HepG2 (cell line): Measurements from ENCODE around the gene ACADVL. TPM values are rescaled to one million over a fixed set of nuclear protein-coding genes. Genes with fewer than 3 reads are reported as not detected.

ENCODE experiments used
- DMAP1 ChIP-seq: IDR thresholded peaks from 2 replicates; pipeline ENCODE4 v1.6.1; 2016
- EEA1 ChIP-seq: sonication (generic); formaldehyde crosslinking; IDR thresholded peaks from 2 replicates; pipeline ENCODE4 v1.5.1; 2020; ENCODE audit warnings: mild to moderate bottlenecking, missing genetic modification reagents, borderline replicate concordance
- FOXC1 ChIP-seq: sonication (generic); formaldehyde crosslinking; IDR thresholded peaks from 2 replicates; pipeline ENCODE4 v1.8.0; 2022; ENCODE audit warnings: mild to moderate bottlenecking, missing genetic modification reagents, borderline replicate concordance
- GATAD1 ChIP-seq: IDR thresholded peaks from 2 replicates; pipeline ENCODE4 v1.6.1; 2016; ENCODE audit warnings: missing genetic modification reagents, missing compliant biosample characterization
- JARID2 ChIP-seq: sonication (generic); formaldehyde crosslinking; IDR thresholded peaks from 2 replicates; pipeline ENCODE4 v1.8.1; 2023; ENCODE audit warnings: missing genetic modification reagents, inconsistent platforms; ENCODE audit not compliant: insufficient replicate concordance
- JUN ChIP-seq: sonication (generic); formaldehyde crosslinking; IDR thresholded peaks from 2 replicates; pipeline ENCODE4 v1.4.0; 2020; ENCODE audit warnings: mild to moderate bottlenecking, missing genetic modification reagents
- LCORL ChIP-seq, 2 experiments: fragments of 450-650 bp in 1 of 2; sonication (generic) in 1 of 2; formaldehyde crosslinking in 1 of 2; IDR thresholded peaks; 2 replicates each; pipeline versions ENCODE4 v1.5.0 to v1.6.1; 2017 to 2020; ENCODE audit warnings: antibody characterized with exemption in 1 of 2, missing genetic modification reagents in 1 of 2
- MAZ ChIP-seq, 2 experiments: sonication (generic) in 1 of 2; formaldehyde crosslinking in 1 of 2; IDR thresholded peaks; 2 replicates each; pipeline versions ENCODE4 v1.5.0 to v1.6.1; 2012 to 2020; ENCODE audit warnings: low read depth in 2 of 2, mild to moderate bottlenecking in 2 of 2, borderline replicate concordance in 1 of 2, improper control_type of control experiment in 1 of 2, low read length in 1 of 2, missing genetic modification reagents in 1 of 2, moderate library complexity in 1 of 2
- MED8 ChIP-seq: sonication (generic); formaldehyde crosslinking; IDR thresholded peaks from 2 replicates; pipeline ENCODE4 v1.8.1; 2023; ENCODE audit warnings: mild to moderate bottlenecking, missing genetic modification reagents; ENCODE audit not compliant: insufficient replicate concordance
- NBN ChIP-seq: fragments of 450-650 bp; conservative IDR thresholded peaks from 2 replicates; pipeline ENCODE4 v1.6.1; 2017
- NFE2 ChIP-seq: sonication (generic); formaldehyde crosslinking; IDR thresholded peaks from 2 replicates; pipeline ENCODE4 v1.4.0; 2020; ENCODE audit warnings: missing genetic modification reagents
- NFE2L1 ChIP-seq: sonication (generic); formaldehyde crosslinking; IDR thresholded peaks from 2 replicates; pipeline ENCODE4 v1.4.0; 2020; ENCODE audit warnings: missing genetic modification reagents, mild to moderate bottlenecking, borderline replicate concordance
- NR0B2 ChIP-seq: sonication (generic); formaldehyde crosslinking; IDR thresholded peaks from 2 replicates; pipeline ENCODE4 v1.4.0; 2020; ENCODE audit warnings: mild to moderate bottlenecking, missing genetic modification reagents
- NR3C1 ChIP-seq: sonication (generic); formaldehyde crosslinking; IDR thresholded peaks from 2 replicates; pipeline ENCODE4 v1.4.0; 2020; ENCODE audit warnings: missing genetic modification reagents
- RARA ChIP-seq: IDR thresholded peaks from 2 replicates; pipeline ENCODE4 v1.6.1; 2016; ENCODE audit warnings: missing genetic modification reagents, missing compliant biosample characterization
- RXRB ChIP-seq: IDR thresholded peaks from 2 replicates; pipeline ENCODE4 v1.6.1; 2016; ENCODE audit warnings: borderline replicate concordance, missing genetic modification reagents, missing compliant biosample characterization
- SMAD3 ChIP-seq: sonication (generic); formaldehyde crosslinking; IDR thresholded peaks from 2 replicates; pipeline ENCODE4 v1.4.0; 2020; ENCODE audit warnings: missing genetic modification reagents
- SMC3 ChIP-seq: IDR thresholded peaks from 2 replicates; pipeline ENCODE4 v1.6.1; 2011; ENCODE audit warnings: low read length, improper control_type of control experiment
- TRAFD1 ChIP-seq: sonication (generic); formaldehyde crosslinking; IDR thresholded peaks from 2 replicates; pipeline ENCODE4 v1.5.1; 2020; ENCODE audit warnings: missing genetic modification reagents, mild to moderate bottlenecking, borderline replicate concordance
- ZBTB38 ChIP-seq: sonication (generic); formaldehyde crosslinking; IDR thresholded peaks from 2 replicates; pipeline ENCODE4 v1.5.1; 2020; ENCODE audit warnings: mild to moderate bottlenecking, missing genetic modification reagents
- ZFYVE20 ChIP-seq: sonication (generic); formaldehyde crosslinking; IDR thresholded peaks from 2 replicates; pipeline ENCODE4 v1.8.0; 2023; ENCODE audit warnings: low read depth, mild to moderate bottlenecking, moderate library complexity, missing genetic modification reagents, borderline replicate concordance
- ZNF33A ChIP-seq: sonication (generic); formaldehyde crosslinking; IDR thresholded peaks from 2 replicates; pipeline ENCODE4 v1.5.1; 2020; ENCODE audit warnings: missing genetic modification reagents, mild to moderate bottlenecking, moderate library complexity, borderline replicate concordance
- ZNF350 ChIP-seq: sonication (generic); formaldehyde crosslinking; IDR thresholded peaks from 2 replicates; pipeline ENCODE4 v1.4.0; 2020; ENCODE audit warnings: mild to moderate bottlenecking, low read depth, missing genetic modification reagents, borderline replicate concordance
- ZNF652 ChIP-seq: IDR thresholded peaks from 2 replicates; pipeline ENCODE4 v1.6.1; 2016; ENCODE audit warnings: low read depth, borderline replicate concordance
- ZNF724P ChIP-seq: sonication (generic); formaldehyde crosslinking; IDR thresholded peaks from 2 replicates; pipeline ENCODE4 v1.8.0; 2022; ENCODE audit warnings: missing genetic modification reagents, borderline replicate concordance
- ZNF737 ChIP-seq: sonication (generic); formaldehyde crosslinking; IDR thresholded peaks from 2 replicates; pipeline ENCODE4 v1.5.0; 2020; ENCODE audit warnings: missing genetic modification reagents, mild to moderate bottlenecking, borderline replicate concordance
- ZNF816 ChIP-seq: sonication (generic); formaldehyde crosslinking; IDR thresholded peaks from 2 replicates; pipeline ENCODE4 v1.8.0; 2022; ENCODE audit warnings: missing genetic modification reagents, mild to moderate bottlenecking, borderline replicate concordance
- ZNF878 ChIP-seq: sonication (generic); formaldehyde crosslinking; IDR thresholded peaks from 2 replicates; pipeline ENCODE4 v1.8.1; 2023; ENCODE audit warnings: mild to moderate bottlenecking, missing genetic modification reagents, moderate library complexity
- polyA plus RNA-seq, 8 experiments: library from polyadenylated mRNA; depleted of rRNA in 3 of 8; stranded (reverse) in 7 of 8; unstranded in 1 of 8; fragments of >200 nt; fragmentation: Illumina TruSeq in 4 of 8; extraction: Trizol in 4 of 8; gene quantifications; 2 replicates each; pipeline versions ENCODE4 v1.2.1 to v1.2.3, GENCODE V29; 2011 to 2016; ENCODE audit warnings: low read depth in 4 of 8, missing spikeins in 1 of 8, mixed read lengths in 1 of 8; ENCODE audit not compliant: insufficient read depth in 1 of 8
- total RNA-seq, 5 experiments: library from RNA; depleted of rRNA; stranded (reverse); fragments of >200 nt; fragmentation: Illumina TruSeq; extraction: Trizol; gene quantifications; 2 replicates each; pipeline ENCODE4 v1.2.3, GENCODE V29; 2016; ENCODE audit warnings: low read depth in 1 of 5

Gene ACADVL
- total and polyA plus RNA-seq, 2 of the 13 experiments (the other 11 are each of a cell fraction or from before 2014, with no cell fraction given), result 219 to 412 TPM

GRCh38 chr17:7179317-7180254 lies 40.2 kb upstream of the ACADVL start, which contains the start of gene ASGR1 (continued):
- TF ChIP-seq ZNF33A (no peak), ZNF350 (CRISPR knock-in tag) (peak; percentile 71), JUN (CRISPR knock-in tag) (no peak; the same call in 1 of the 2 replicates), ZNF652 (CRISPR knock-in tag) (no peak), ZNF816 (peak; percentile 68; the same call in 1 of the 2 replicates), SMAD3 (CRISPR knock-in tag) (peak; percentile 75), NFE2L1 (CRISPR knock-in tag) (no peak), MAZ (IDR thresholded peaks at IDR 0.05; ENCODE audit: borderline replicate concordance, low read depth, low read length) (peak; percentile 72), MAZ (CRISPR knock-in tag; IDR thresholded peaks at IDR 0.05; ENCODE audit: low read depth) (peak; percentile 91), JARID2 (no peak), ZNF724P (CRISPR knock-in tag) (peak; percentile 23; the same call in 1 of the 2 replicates), NBN (no peak), ZNF737 (CRISPR knock-in tag) (no peak), FOXC1 (CRISPR knock-in tag) (no peak; the same call in 1 of the 2 replicates), TRAFD1 (CRISPR knock-in tag) (no peak), MED8 (CRISPR knock-in tag) (peak; percentile 86), ZBTB38 (CRISPR knock-in tag) (peak; percentile 70), NR3C1 (no peak), NR0B2 (no peak; the same call in 1 of the 2 replicates), LCORL (IDR thresholded peaks at IDR 0.05) (peak; percentile 61), LCORL (CRISPR knock-in tag; IDR thresholded peaks at IDR 0.05) (peak; percentile 95), SMC3 (no peak; the same call in 1 of the 2 replicates), GATAD1 (CRISPR knock-in tag) (0 out of 2 replicates have a peak, but pooled peaks have one; percentile 70), NFE2 (no peak), DMAP1 (CRISPR knock-in tag) (peak; percentile 71; the same call in 1 of the 2 replicates), RARA (peak; percentile 76), ZNF878 (CRISPR knock-in tag) (no peak), RXRB (CRISPR knock-in tag) (peak; percentile 84), ZFYVE20 (no peak), EEA1 (CRISPR knock-in tag) (no peak)
